GM12874 (cell line): ENCODE results near the gene MTG1.

Source experiments
- TF ChIP-seq, protein P1 (sequence below): IDR thresholded peaks from 2 replicates; pipeline ENCODE4 v1.5.1; 2011; ENCODE audit warnings: low read depth, mild to moderate bottlenecking, control low read depth, low read length, moderate library complexity; ENCODE audit not compliant: insufficient read depth

MTG1 gene

DNA sequence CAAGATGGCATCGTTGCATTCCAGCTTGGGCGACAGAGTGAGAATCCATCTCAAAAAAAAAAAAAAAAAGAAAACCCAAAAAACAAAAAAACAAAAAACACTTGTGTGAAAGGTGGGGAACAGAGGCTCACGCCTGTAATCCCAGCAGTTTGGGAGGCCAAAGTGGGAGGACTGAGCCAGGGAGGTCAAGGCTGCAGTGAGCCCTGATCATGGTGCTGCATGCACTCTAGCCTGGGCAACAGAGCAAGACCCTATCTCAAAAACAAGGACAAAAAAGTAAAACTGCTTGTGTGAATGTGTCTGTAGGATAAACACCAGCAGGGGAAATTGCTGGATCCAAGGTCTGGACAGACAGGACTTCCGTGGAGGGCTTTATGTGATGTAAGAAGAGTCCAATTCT lies 10.4 kb upstream of the MTG1 start:
- TF ChIP-seq, protein P1, sequence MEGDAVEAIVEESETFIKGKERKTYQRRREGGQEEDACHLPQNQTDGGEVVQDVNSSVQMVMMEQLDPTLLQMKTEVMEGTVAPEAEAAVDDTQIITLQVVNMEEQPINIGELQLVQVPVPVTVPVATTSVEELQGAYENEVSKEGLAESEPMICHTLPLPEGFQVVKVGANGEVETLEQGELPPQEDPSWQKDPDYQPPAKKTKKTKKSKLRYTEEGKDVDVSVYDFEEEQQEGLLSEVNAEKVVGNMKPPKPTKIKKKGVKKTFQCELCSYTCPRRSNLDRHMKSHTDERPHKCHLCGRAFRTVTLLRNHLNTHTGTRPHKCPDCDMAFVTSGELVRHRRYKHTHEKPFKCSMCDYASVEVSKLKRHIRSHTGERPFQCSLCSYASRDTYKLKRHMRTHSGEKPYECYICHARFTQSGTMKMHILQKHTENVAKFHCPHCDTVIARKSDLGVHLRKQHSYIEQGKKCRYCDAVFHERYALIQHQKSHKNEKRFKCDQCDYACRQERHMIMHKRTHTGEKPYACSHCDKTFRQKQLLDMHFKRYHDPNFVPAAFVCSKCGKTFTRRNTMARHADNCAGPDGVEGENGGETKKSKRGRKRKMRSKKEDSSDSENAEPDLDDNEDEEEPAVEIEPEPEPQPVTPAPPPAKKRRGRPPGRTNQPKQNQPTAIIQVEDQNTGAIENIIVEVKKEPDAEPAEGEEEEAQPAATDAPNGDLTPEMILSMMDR, result no peak

DNA sequence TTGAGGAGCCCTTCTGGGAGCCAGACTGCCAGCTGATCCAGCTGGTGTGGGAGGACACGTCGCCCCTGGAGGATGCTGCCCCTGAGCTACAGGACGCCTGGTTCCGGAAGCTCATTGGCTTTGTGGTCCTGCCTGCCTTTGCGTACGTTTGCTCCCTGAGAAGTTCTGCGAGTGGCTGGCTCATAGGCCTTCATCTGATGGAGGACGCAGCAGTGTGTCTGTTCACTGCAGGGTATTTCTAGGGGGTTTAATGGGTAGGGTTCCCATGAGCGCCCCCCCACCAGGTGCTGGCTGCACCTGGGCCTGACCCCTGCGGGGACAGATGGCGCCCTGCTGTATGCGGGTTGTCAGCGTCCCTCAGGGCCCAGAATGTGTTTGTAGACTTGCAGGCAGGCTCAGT lies 9.9 kb upstream of the MTG1 start:
- TF ChIP-seq, protein P1, result no peak

DNA sequence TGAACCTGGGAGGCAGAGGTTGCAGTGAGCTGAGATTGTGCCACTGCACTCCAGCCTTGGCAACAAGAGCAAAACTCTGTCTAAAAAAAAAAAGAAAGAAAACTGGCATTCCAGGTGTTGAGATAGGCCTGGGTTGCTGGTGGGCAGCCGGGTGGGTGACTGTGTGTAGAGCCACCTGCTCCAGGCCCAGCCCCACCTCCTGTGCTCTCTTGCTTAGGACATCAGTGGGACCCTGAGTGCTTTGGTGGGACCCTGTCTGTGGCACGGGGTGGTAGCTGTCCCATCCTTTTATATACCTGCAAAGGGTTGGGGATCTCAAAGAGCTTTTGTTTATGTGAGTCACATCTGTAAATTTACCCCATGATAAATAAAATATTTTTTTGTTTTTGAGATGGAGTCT lies 8.7 kb upstream of the MTG1 start:
- TF ChIP-seq, protein P1, result no peak

DNA sequence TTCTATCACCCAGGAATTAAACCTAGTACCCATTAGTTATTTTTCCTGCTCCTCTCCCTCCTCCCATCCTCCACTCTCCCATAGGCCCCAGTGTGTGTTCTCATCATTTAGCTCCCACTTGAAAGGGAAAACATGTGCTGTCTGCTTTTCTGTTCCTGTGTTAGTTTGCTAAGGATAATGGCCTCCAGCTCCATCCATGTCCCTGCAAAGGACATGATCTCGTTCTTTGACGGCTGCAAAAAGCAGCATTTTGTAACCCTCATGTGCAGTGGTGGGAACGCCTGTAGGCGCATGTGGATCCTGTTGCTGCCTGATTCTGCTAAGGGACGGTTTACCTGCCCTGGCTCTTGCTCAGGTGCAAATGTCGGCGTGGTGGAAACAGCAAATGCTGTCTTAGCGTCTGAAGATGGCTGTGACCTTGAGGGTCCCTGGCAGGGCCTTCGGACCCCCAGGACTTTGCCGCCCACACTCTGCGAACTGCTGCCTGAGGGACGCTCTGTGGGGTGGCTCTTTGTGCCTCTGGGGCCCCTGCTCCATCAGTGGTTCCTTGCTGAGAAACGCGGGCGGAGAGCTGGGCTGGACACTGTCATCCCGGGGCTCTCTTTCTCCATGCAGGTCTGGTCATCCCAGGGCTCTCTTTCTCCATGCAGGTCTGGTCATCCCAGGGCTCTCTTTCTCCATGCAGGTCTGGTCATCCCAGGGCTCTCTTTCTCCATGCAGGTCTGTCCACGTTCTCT lies 5.6 kb upstream of the MTG1 start:
- TF ChIP-seq, protein P1, result no peak

DNA sequence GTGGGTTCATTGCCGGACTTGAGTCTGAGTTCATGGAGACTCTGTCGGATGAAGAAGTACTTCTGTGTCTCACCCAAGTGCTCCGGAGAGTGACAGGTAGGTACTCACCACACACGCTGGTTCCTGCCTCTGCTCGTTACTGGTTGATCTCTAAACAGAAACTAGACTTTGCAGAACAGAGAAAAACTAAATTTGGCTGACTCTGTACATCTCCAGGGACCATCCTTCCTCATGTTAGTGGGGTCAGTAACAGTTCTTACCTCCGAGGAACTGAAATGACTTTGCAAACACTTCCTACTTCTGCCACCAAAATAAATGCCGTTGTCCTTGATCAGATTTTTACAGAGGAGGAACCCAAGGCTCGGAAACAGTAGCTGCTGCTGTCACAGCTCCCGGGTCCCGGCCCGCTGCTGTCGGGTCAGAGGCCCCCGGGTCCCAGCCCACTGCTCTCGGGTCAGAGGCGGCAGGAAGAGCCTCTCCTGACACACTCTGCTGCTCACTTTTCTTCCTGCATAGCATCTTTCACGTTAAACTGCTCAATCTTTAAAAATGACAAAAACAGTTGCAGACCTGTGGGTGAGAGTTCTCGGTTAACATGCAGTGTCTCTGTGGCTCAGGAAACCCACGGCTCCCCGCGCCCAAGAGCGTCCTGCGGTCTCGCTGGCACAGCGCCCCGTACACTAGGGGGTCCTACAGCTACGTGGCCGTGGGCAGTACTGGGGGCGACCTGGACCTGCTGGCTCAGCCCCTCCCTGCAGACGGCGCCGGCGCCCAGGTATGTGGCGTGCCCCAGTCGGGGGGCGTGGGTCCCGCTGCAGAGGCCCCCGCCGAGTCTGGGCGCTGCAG lies 4.8 kb upstream of the MTG1 start:
- TF ChIP-seq, protein P1, result no peak

DNA sequence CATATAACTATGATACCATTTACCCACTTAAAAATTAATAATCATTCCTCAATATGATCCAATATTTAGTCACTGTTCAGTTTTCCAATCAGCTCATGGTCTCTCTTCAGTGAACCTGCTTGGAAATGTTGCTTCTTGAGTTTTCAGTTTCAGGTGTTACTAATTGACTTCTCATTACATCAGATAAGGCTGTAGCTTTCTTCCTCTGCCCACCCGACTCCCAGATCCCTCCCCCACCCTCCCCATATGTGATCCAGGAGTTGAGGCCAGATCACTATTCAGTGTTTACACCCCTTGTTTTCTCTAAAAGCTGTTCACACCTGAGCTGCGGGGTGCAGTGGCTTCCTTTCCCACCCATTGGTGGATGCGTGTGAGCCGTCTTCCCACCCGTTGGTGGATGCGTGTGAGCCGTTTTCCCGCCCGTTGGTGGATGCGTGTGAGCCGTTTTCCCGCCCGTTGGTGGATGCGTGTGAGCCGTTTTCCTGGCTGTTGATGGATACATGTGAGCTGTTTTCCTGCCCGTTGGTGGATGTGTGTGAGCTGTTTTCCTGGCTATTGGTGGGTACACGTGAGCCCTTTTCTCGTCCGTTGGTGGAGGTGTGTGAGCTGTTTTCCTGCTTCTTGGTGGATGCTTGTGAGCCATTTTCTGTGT lies 3.2 kb upstream of the MTG1 start:
- TF ChIP-seq, protein P1, result no peak

DNA sequence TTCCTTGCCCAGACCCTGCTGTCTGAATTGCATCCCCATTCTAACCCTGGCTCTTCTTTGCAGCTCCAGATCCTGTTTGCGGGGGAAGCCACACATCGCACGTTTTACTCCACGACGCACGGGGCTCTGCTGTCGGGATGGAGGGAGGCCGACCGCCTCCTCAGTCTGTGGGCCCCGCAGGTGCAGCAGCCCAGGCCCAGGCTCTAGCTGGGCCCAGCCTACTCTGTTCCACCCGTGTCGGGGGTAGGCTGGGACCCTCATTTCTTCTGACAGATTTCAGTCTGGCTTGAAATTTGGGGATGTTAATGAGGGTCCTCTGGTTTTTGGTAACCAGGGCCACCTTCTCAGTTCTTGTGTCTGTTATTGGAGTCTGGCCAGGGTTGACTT lies 2.7 kb upstream of the MTG1 start:
- TF ChIP-seq, protein P1, result no peak
